Uterus (tissue), 4 donors: ENCODE data around the gene LRP1. TPM values are rescaled to one million over a fixed set of nuclear protein-coding genes. Genes with fewer than 3 reads are reported as not detected.

Experiments
- DNase-seq, 2 donors: peaks; one replicate each; pipeline ENCODE4 v3.0.0-alpha.2; 2019 to 2020
- H3K27ac ChIP-seq, 2 donors: fragments of 200-600 bp; sonication (generic); 1 replicate in 1 of 2; 2 replicates in 1 of 2; pipeline ENCODE4 v1.5.1; 2016 to 2018
- H3K27me3 ChIP-seq, 2 donors: fragments of 200-600 bp; sonication (generic); one replicate each; pipeline ENCODE4 v1.5.1; 2018 to 2019; ENCODE audit warnings: control low read depth in 1 of 2
- H3K36me3 ChIP-seq, 2 donors: fragments of 200-600 bp; sonication (generic); one replicate each; pipeline ENCODE4 v1.5.1; 2019; ENCODE audit warnings: control low read depth in 1 of 2
- H3K4me1 ChIP-seq, 2 donors: fragments of 200-600 bp; sonication (generic); one replicate each; pipeline ENCODE4 v1.5.1; 2018 to 2019; ENCODE audit warnings: control low read depth in 1 of 2
- H3K4me3 ChIP-seq, 2 donors: fragments of 200-600 bp; sonication (generic); 1 replicate in 1 of 2; 2 replicates in 1 of 2; pipeline ENCODE4 v1.5.1; 2018 to 2019; ENCODE audit warnings: mild to moderate bottlenecking in 1 of 2
- H3K9me3 ChIP-seq, 2 donors: fragments of 200-600 bp; sonication (generic); one replicate each; pipeline ENCODE4 v1.5.1; 2019; ENCODE audit warnings: control low read depth in 1 of 2
- POLR2A ChIP-seq, 2 donors: fragments of 450-650 bp; IDR thresholded peaks; one replicate each; pipeline ENCODE4 v1.6.1; 2016; ENCODE audit warnings: antibody characterized with exemption in 2 of 2, mild to moderate bottlenecking in 1 of 2, moderate library complexity in 1 of 2
- intact Hi-C: fragments of 100-400 bp; cut with DNase I; formaldehyde crosslinking; loops from one replicate; pipeline ENCODE4 v1.15.1; 2023; ENCODE audit warnings: low total_unique reads
- total RNA-seq, 4 donors: library from RNA; depleted of rRNA in 3 of 4; stranded (reverse); fragments of >200 nt in 3 of 4; gene quantifications; one replicate each; pipeline versions ENCODE4 v1.1.0 to v1.2.4, GENCODE V29; 2014 to 2023
- TF ChIP-seq, protein P1 (sequence below), 4 experiments: fragments of 200-600 bp in 2 of 4; fragments of 450-650 bp in 2 of 4; sonication (generic) in 2 of 4; IDR thresholded peaks; one replicate each; pipeline ENCODE4 v1.5.1; 2016 to 2019; ENCODE audit warnings: antibody characterized with exemption in 4 of 4, mild to moderate bottlenecking in 2 of 4, moderate library complexity in 1 of 4
- donor health status: DM: yes; HTN: yes; CAD: no.

The LRP1 gene
- total RNA-seq, 4 donors from 2014 or later = 164 to 507 (median 318) TPM

DNA sequence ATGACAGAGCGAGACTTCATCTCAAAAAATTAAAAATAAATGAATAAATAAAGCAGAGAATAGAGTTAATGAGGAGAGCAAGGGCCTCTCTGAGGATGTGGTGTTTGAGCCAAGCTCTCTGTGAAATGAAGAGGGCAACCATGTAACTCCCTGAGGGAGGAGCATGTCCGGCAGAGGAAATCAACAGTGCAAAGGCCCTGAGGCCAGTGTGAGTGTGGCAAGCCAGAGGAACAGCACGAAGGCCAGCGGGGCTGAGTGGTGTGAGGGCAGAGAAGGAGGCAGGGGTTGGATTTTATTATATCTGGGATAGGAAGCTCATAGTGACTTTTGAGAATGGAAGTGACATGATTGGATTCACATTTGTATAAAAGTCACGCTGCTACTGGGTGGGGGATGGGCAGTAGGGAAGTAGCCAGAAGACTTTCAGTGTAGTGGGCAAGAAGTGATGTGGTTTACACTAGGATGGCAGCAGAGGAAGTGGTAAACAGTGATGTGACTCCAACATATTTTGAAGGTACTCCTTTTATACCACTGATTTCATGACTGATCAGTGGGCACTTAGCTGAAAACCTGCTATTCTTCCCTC is 29.4 kb downstream of the LRP1 start:
- Histone ChIP-seq H3K9me3 (no peaks in the 10 kb centered on the region), H3K4me3 (no peak overlapping the region), H3K27ac (peak overlapping the region in 1 of 2 donors; percentile 18), H3K27me3 (no peaks in the 10 kb centered on the region), H3K36me3 (no peaks in the 10 kb centered on the region), H3K4me1 (peaks cover 0 to 3% of the 10 kb centered on the region in 2 donors)
- DNase-seq = no peak
- TF ChIP-seq POLR2A (IDR thresholded peaks at IDR 0.05) = no peak
- TF ChIP-seq, protein P1, sequence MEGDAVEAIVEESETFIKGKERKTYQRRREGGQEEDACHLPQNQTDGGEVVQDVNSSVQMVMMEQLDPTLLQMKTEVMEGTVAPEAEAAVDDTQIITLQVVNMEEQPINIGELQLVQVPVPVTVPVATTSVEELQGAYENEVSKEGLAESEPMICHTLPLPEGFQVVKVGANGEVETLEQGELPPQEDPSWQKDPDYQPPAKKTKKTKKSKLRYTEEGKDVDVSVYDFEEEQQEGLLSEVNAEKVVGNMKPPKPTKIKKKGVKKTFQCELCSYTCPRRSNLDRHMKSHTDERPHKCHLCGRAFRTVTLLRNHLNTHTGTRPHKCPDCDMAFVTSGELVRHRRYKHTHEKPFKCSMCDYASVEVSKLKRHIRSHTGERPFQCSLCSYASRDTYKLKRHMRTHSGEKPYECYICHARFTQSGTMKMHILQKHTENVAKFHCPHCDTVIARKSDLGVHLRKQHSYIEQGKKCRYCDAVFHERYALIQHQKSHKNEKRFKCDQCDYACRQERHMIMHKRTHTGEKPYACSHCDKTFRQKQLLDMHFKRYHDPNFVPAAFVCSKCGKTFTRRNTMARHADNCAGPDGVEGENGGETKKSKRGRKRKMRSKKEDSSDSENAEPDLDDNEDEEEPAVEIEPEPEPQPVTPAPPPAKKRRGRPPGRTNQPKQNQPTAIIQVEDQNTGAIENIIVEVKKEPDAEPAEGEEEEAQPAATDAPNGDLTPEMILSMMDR (IDR thresholded peaks at IDR 0.05) = no peak
- intact Hi-C loops = no loop called here

DNA sequence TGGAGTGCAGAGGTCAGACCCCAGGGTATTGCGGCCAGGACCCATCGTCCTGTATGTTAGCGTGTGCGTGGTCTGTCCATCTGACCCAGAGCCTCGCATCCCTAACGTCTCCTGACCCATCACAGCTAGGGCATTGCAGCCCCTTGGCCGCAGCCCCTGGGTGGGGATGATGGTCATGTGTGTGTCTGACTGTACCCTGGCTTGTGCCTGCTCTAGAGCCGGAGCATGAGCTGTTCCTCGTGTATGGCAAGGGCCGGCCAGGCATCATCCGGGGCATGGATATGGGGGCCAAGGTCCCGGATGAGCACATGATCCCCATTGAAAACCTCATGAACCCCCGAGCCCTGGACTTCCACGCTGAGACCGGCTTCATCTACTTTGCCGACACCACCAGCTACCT is 29.9 kb downstream of the LRP1 start:
- Histone ChIP-seq H3K27me3 (no peaks in the 10 kb centered on the region), H3K4me3 (no peak overlapping the region), H3K36me3 (no peaks in the 10 kb centered on the region), H3K27ac (peak overlapping the region in 1 of 2 donors; percentile 18), H3K4me1 (no peaks in the 10 kb centered on the region), H3K9me3 (no peaks in the 10 kb centered on the region)
- TF ChIP-seq, protein P1 (IDR thresholded peaks at IDR 0.05) = no peak
- no peak for TF ChIP-seq POLR2A (IDR thresholded peaks at IDR 0.05)
- intact Hi-C loops = no loop called here
- DNase-seq = no peak

DNA sequence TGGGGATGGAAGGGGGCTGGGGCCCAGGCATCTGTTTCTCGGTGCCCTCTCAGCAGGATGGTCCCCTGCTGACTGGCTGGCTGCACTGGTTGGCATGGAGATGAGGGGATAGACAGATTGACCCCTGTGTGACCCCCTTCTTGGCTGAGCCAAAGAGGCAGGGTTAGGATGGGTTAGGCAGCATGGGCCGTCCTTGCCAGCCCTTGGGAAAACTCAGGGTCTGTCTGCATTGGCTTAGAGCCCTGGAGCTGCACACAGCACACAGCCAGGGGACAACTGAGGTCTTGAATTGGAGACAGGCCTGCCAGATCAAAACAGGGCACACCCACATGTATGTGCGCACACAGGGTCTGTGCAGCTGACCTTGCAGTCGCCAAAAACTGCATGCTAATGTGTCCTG is 30.4 kb downstream of the LRP1 start:
- Histone ChIP-seq H3K36me3 (no peaks in the 10 kb centered on the region), H3K9me3 (no peaks in the 10 kb centered on the region), H3K27ac (peak overlapping the region in 1 of 2 donors; percentile 18), H3K4me1 (no peaks in the 10 kb centered on the region), H3K4me3 (no peak overlapping the region), H3K27me3 (no peaks in the 10 kb centered on the region)
- no peak for DNase-seq
- TF ChIP-seq, protein P1 (IDR thresholded peaks at IDR 0.05) = no peak
- no peak for TF ChIP-seq POLR2A (IDR thresholded peaks at IDR 0.05)
- intact Hi-C loops = no loop called here

DNA sequence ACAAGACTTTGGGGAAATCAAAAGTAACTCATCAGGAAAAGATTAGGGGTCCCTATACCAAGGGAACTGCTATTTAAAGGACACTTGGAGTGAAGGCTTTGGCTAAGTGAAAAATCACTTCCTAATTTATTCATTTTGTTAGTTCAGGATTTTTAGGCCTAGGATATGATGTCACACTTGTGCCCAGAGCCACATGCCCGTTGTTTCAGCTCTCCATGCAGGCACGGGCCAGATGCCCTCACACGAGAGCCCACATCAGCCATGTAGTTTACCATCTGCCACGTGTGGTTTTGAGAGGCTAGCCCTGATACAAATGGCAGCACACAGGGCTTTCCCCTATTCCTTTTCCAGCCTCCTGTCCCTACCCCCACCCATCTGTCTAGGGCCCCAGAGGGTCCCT is 31.0 kb downstream of the LRP1 start:
- TF ChIP-seq, protein P1 (IDR thresholded peaks at IDR 0.05) = no peak
- no peak for TF ChIP-seq POLR2A (IDR thresholded peaks at IDR 0.05)
- H3K36me3 ChIP-seq = no peaks in the 10 kb centered on the region
- no peak overlapping the region for H3K4me3 ChIP-seq
- DNase-seq = no peak
- H3K9me3 ChIP-seq = no peaks in the 10 kb centered on the region
- no peaks in the 10 kb centered on the region for H3K27me3 ChIP-seq
- intact Hi-C loops = no loop called here
- H3K27ac ChIP-seq = no peak overlapping the region
- H3K4me1 ChIP-seq = no peaks in the 10 kb centered on the region

DNA sequence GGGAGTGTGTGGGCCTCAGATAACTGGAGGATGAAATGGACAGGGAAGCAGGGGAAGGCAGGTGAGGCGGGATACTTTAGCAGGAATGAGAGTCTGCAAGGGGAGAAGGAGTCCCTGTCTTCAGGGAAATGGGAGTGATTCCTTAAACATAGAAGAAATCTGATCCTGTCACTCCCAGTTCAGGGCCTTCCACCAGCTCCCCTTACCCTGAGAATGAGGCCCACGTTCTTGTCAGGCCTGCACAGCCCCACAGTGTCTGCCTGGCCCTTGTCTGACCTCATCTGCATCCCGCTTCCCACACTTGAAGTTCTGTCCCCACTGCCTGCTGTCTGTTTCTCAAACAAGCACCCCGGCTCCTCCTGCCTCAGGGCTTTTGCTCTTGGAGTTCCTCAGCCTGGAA is 31.8 kb downstream of the LRP1 start:
- no peak overlapping the region for H3K4me3 ChIP-seq
- H3K27me3 ChIP-seq = no peaks in the 10 kb centered on the region
- no peak overlapping the region for H3K27ac ChIP-seq
- H3K36me3 ChIP-seq = no peaks in the 10 kb centered on the region
- DNase-seq = no peak
- no peaks in the 10 kb centered on the region for H3K9me3 ChIP-seq
- no peaks in the 10 kb centered on the region for H3K4me1 ChIP-seq
- TF ChIP-seq POLR2A (IDR thresholded peaks at IDR 0.05) = no peak
- TF ChIP-seq, protein P1 (IDR thresholded peaks at IDR 0.05) = no peak
- intact Hi-C loops = no loop called here
